ENCODE data around the gene SLC29A1. TPM values are rescaled to one million over a fixed set of nuclear protein-coding genes. Genes with fewer than 3 reads are reported as not detected.

Gene SLC29A1
- total and polyA plus RNA-seq, 9 of the 15 experiments (the other 6 are each of a cell fraction or from before 2014, with no cell fraction given), result 18.9 to 170 (median 57.7) TPM

DNA sequence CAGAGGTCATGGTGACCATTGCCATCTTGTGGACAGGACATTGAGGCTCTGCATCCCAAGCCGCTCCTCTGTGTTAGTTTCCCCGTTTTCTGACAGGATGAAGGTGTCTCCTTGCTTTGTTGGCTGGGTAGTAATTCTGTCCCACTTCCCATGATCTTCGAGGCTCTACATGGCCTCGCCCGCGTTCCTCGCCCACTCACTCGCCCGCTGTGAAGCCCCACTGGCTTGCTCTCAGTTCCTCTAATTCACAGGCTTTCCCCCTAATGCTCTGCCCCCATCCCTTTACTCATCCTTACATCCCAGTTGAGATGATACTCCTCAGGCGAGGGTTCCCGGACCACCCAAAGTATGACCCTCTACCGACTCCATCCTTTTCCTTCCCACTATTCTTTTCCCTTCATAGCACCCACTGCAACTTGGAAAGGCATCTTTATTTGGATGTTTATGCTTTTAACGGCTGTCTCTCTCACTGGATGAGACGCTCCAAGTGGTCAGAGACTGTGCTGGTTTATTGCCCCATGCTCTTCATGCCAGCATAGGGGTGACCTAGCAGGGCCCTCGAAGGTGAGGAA, 34.4 kb downstream of the SLC29A1 start:
- H2AFZ ChIP-seq (ENCODE audit: low read depth, low read length), result peak overlapping the region; percentile 94
- H3K9me1 ChIP-seq (ENCODE audit: control insufficient read depth, insufficient read depth, low read length), result peaks cover 19% of the 10 kb centered on the region
- peak overlapping the region; percentile 85 to 93 for H3K9ac ChIP-seq (ENCODE audit: insufficient read depth in 1 of 2, low read depth in 2 of 2, low read length in 2 of 2)
- ATAC-seq, result no peak
- peak overlapping the region; percentile 81 for H3K4me3 ChIP-seq
- peaks cover 78% of the 10 kb centered on the region for H3K36me3 ChIP-seq (ENCODE audit: control insufficient read depth, insufficient read depth, low read length)
- BruUV-seq (replicated peaks), result no TSS peak
- no peaks in the 10 kb centered on the region for H3K27me3 ChIP-seq (ENCODE audit: control insufficient read depth in 2 of 2, insufficient read depth in 2 of 2, low read length in 2 of 2)
- peaks cover 38% of the 10 kb centered on the region for H4K20me1 ChIP-seq (replicated peaks; ENCODE audit: control insufficient read depth, insufficient read depth, low read length)
- peak overlapping the region; percentile 89 for H3K4me2 ChIP-seq (ENCODE audit: insufficient read depth, low read length)
- FAIRE-seq, result peak; percentile 51
- CTCF ChIA-PET (ENCODE audit: low intra/inter-chr PET ratio), result interaction anchor here (0.6 to 1.5 kb wide), 4 partner anchors 85 to 908 kb away, joined by 3 to 7 read pairs (median 4); no protein-coding TSS in a partner anchor
- 41% methylated on average over 15 of the region's 15 CpGs for WGBS (ENCODE audit: insufficient coverage, low coverage, missing lambda C conversion rate)
- peak overlapping the region; percentile 93 for H3K27ac ChIP-seq (ENCODE audit: extremely low read depth, low read depth, low read length)
- intact Hi-C loops (cut with micrococcal nuclease), result no loop called here
- POLR2A ChIA-PET, result interaction anchor here (1.0 to 3.2 kb wide), 3 partner anchors 10 to 44 kb away, joined by 6 to 144 read pairs (median 9); partner anchors contain the start of gene HSP90AB1
- peaks cover 31 to 48% of the 10 kb centered on the region in 2 experiments; a peak in 4 of 5 replicates for H3K4me1 ChIP-seq (replicated peaks in 1 of 2; ENCODE audit: control insufficient read depth in 2 of 2, insufficient read depth in 2 of 2, low read length in 2 of 2)
- in situ Hi-C loops (cut with MboI), result no loop called here
- DNase-seq (ENCODE audit: extremely low read depth in 1 of 4, low spot score in 3 of 4), result no peak
- H3K9me3 ChIP-seq (replicated peaks; ENCODE audit: control insufficient read depth, insufficient read depth, low read depth, low read length), result no peaks in the 10 kb centered on the region
- H3K79me2 ChIP-seq (ENCODE audit: control insufficient read depth, insufficient read depth, low read length), result peaks cover 24% of the 10 kb centered on the region
- peak; percentile 23; the same call in 1 of the 2 replicates for TF ChIP-seq SMARCA5 (IDR thresholded peaks at IDR 0.05)
- no peak for TF ChIP-seq ETV6 (IDR thresholded peaks at IDR 0.05; ENCODE audit: borderline replicate concordance in 1 of 2, low read depth in 2 of 2, low read length in 1 of 2)
- no peak for TF ChIP-seq ETV6 (CRISPR knock-in tag; IDR thresholded peaks at IDR 0.05; ENCODE audit: borderline replicate concordance)
- TF ChIP-seq NCOA1 (IDR thresholded peaks at IDR 0.05; ENCODE audit: low read depth), result 0 out of 2 replicates have a peak, but pooled peaks have one; percentile 30
- TF ChIP-seq ZNF253 (CRISPR knock-in tag; conservative IDR thresholded peaks at IDR 0.05), result no peak
- peak; percentile 73 for TF ChIP-seq POLR2B (IDR thresholded peaks at IDR 0.05; ENCODE audit: low read depth, partially characterized antibody)
- 0 out of 2 replicates have a peak, but pooled peaks have one; percentile 45 for TF ChIP-seq NKRF (IDR thresholded peaks at IDR 0.05; ENCODE audit: borderline replicate concordance)
- no peak for TF ChIP-seq PHTF2 (CRISPR knock-in tag; IDR thresholded peaks at IDR 0.05)
- TF ChIP-seq SUPT5H (IDR thresholded peaks at IDR 0.05), result peak; percentile 34
- TF ChIP-seq NR2C1 (IDR thresholded peaks at IDR 0.05), result peak; percentile 51; the same call in 1 of the 2 replicates
- peak; percentile 80 for TF ChIP-seq NR2C1 (tag; IDR thresholded peaks at IDR 0.05)
- TF ChIP-seq CREB5 (CRISPR knock-in tag; IDR thresholded peaks at IDR 0.05), result 0 out of 2 replicates have a peak, but pooled peaks have one; percentile 62
- TF ChIP-seq LEF1 (IDR thresholded peaks at IDR 0.05), result 0 out of 2 replicates have a peak, but pooled peaks have one; percentile 32
- TF ChIP-seq ESRRA (IDR thresholded peaks at IDR 0.05; ENCODE audit: borderline replicate concordance, low read depth), result peak; percentile 2; the same call in 1 of the 2 replicates
- TF ChIP-seq FOXP4 (CRISPR knock-in tag; IDR thresholded peaks at IDR 0.05; ENCODE audit: borderline replicate concordance), result peak; percentile 30; the same call in 1 of the 2 replicates
